ENCODE data around the gene TMTC1.

The TMTC1 gene

GRCh38 chr12:29732593-29732992 lies 51.1 kb downstream of the TMTC1 start:
- H3K4me2 ChIP-seq, result no peak overlapping the region
- no peaks in the 10 kb centered on the region for H3K36me3 ChIP-seq
- no peak for TF ChIP-seq Cebpa-rat (IDR thresholded peaks at IDR 0.05)
- H3K27me3 ChIP-seq, result no peaks in the 10 kb centered on the region
- no peaks in the 10 kb centered on the region for H4K20me1 ChIP-seq
- peaks cover 5% of the 10 kb centered on the region; the same call in 1 of the 2 replicates for H3K4me1 ChIP-seq
- H3K4me3 ChIP-seq, result no peak overlapping the region
- H3K27ac ChIP-seq, result no peak overlapping the region
- no peaks in the 10 kb centered on the region for H3K9me3 ChIP-seq
- no peak overlapping the region for H3K9ac ChIP-seq

DNA sequence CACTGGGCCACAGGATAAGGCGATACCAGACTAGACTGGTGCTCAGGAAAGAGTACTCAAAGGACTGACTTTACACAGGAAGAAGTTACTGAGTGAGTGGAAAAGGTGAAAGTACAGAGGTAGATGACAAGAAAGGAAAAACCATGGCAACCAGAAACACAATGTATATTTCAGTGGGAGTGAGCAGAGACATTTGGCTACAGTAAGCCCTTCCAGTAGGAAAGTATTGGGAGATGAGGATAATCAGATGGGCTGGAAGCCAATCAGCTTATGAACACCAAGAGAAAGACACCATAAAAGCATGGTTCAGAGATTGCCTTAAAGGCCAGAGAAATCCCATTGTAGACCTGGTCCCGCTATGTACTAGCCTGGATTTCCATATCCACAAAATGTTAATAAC lies 51.6 kb downstream of the TMTC1 start:
- Histone ChIP-seq H3K4me3 (no peak overlapping the region), H3K4me2 (no peak overlapping the region), H3K9me3 (no peaks in the 10 kb centered on the region), H3K9ac (no peak overlapping the region), H3K36me3 (no peaks in the 10 kb centered on the region), H4K20me1 (no peaks in the 10 kb centered on the region), H3K4me1 (peaks cover 5% of the 10 kb centered on the region; the same call in 1 of the 2 replicates), H3K27me3 (no peaks in the 10 kb centered on the region), H3K27ac (no peak overlapping the region)
- TF ChIP-seq Cebpa-rat (IDR thresholded peaks at IDR 0.05), result no peak

DNA sequence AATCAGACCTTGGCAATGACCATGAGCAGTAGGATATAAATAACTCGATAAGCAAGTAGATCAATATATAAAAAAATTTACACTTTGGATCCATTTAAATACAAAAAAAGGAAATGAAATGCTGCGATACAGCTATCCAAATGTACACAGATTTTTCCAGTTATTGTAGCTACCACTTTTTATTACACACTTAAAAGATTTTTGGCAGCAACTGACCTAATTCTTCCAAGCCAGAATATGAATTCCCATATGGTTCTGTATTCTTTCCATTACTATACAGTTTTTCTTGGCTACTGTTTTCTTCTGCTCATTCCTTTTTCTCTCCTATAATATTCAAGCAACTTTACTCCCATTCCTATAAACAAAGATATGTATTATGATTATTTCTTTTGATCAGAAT lies 52.2 kb downstream of the TMTC1 start:
- H3K27me3 ChIP-seq, result no peaks in the 10 kb centered on the region
- no peaks in the 10 kb centered on the region for H4K20me1 ChIP-seq
- H3K9ac ChIP-seq, result no peak overlapping the region
- H3K4me2 ChIP-seq, result no peak overlapping the region
- H3K4me1 ChIP-seq, result peaks cover 8% of the 10 kb centered on the region; the same call in 1 of the 2 replicates
- H3K27ac ChIP-seq, result no peak overlapping the region
- no peaks in the 10 kb centered on the region for H3K9me3 ChIP-seq
- no peak overlapping the region for H3K4me3 ChIP-seq
- TF ChIP-seq Cebpa-rat (IDR thresholded peaks at IDR 0.05), result no peak
- no peaks in the 10 kb centered on the region for H3K36me3 ChIP-seq

- Histone ChIP-seq H3K36me3 (no peaks in the 10 kb centered on the region), H3K4me1 (peaks cover 19% of the 10 kb centered on the region), H4K20me1 (no peaks in the 10 kb centered on the region), H3K9ac (no peak overlapping the region), H3K4me3 (no peak overlapping the region), H3K27ac (no peak overlapping the region), H3K4me2 (no peak overlapping the region), H3K9me3 (no peaks in the 10 kb centered on the region), H3K27me3 (no peaks in the 10 kb centered on the region)
- TF ChIP-seq Cebpa-rat (IDR thresholded peaks at IDR 0.05), result no peak
Observed at GRCh38 chr12:29730481-29730880, 53.3 kb downstream of the TMTC1 start.

DNA sequence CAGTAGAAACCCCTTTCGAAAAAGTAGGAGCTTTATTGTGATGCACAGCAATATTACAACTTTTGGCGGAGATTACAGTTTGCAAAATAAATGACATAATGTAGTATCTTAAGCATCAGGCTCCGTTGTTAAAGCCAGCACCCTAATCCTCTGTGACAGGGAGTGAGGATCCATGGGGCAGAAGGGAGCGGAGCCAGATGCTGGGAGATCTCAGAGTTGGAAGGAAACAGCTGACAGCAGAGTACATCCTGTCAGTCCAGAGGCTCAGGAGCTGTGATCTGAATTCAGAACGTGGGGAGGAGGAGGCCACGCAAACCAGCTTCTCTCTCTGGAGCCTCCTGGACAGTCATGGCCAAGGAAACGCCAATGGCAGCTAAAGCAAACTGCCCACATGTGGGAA lies 55.7 kb downstream of the TMTC1 start:
- H3K4me1 ChIP-seq, result peaks cover 24% of the 10 kb centered on the region
- H3K9ac ChIP-seq, result no peak overlapping the region
- H3K4me3 ChIP-seq, result no peak overlapping the region
- H3K36me3 ChIP-seq, result no peaks in the 10 kb centered on the region
- no peaks in the 10 kb centered on the region for H3K27me3 ChIP-seq
- no peak overlapping the region for H3K27ac ChIP-seq
- no peak for TF ChIP-seq Cebpa-rat (IDR thresholded peaks at IDR 0.05)
- H3K9me3 ChIP-seq, result no peaks in the 10 kb centered on the region
- H3K4me2 ChIP-seq, result no peak overlapping the region
- no peaks in the 10 kb centered on the region for H4K20me1 ChIP-seq

- Histone ChIP-seq H3K4me3 (no peak overlapping the region), H3K27me3 (no peaks in the 10 kb centered on the region), H3K4me1 (peaks cover 24% of the 10 kb centered on the region), H3K4me2 (peak overlapping the region; percentile 73; the same call in 1 of the 2 replicates), H3K9me3 (no peaks in the 10 kb centered on the region), H3K9ac (no peak overlapping the region), H3K36me3 (no peaks in the 10 kb centered on the region), H3K27ac (no peak overlapping the region), H4K20me1 (no peaks in the 10 kb centered on the region)
- TF ChIP-seq Cebpa-rat (IDR thresholded peaks at IDR 0.05), result no peak
Observed at GRCh38 chr12:29726741-29727348, 56.9 kb downstream of the TMTC1 start.

DNA sequence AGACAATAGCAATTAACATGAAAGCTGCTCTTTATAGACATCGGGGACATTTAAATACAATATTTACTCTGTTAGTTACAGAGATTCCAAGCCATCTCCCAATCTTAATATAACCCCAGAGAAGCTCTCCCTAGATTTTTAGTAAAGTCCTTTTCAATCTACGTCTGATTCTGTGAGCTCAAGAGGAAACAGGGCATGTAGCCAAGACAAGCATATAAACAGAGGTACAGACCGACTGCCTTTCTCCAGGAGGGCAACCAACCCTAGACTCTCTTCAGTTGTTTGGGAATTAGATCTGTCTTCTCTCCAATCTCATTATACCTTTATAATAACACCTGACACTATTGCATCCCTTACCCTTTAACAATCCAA lies 57.4 kb downstream of the TMTC1 start:
- H3K27ac ChIP-seq, result no peak overlapping the region; the same call in 1 of the 2 replicates
- no peak overlapping the region for H3K9ac ChIP-seq
- peak overlapping the region; percentile 73 for H3K4me2 ChIP-seq
- no peaks in the 10 kb centered on the region for H3K27me3 ChIP-seq
- TF ChIP-seq Cebpa-rat (IDR thresholded peaks at IDR 0.05), result no peak
- H3K4me3 ChIP-seq, result no peak overlapping the region
- no peaks in the 10 kb centered on the region for H3K9me3 ChIP-seq
- no peaks in the 10 kb centered on the region for H4K20me1 ChIP-seq
- peaks cover 24% of the 10 kb centered on the region for H3K4me1 ChIP-seq
- H3K36me3 ChIP-seq, result no peaks in the 10 kb centered on the region

- H3K4me2 ChIP-seq, result peak overlapping the region; percentile 73
- no peaks in the 10 kb centered on the region for H3K36me3 ChIP-seq
- no peak overlapping the region for H3K4me3 ChIP-seq
- H3K27me3 ChIP-seq, result no peaks in the 10 kb centered on the region
- H3K9me3 ChIP-seq, result no peaks in the 10 kb centered on the region
- no peaks in the 10 kb centered on the region for H4K20me1 ChIP-seq
- no peak overlapping the region for H3K27ac ChIP-seq
- H3K9ac ChIP-seq, result no peak overlapping the region; the same call in 1 of the 2 replicates
- no peak for TF ChIP-seq Cebpa-rat (IDR thresholded peaks at IDR 0.05)
- peaks cover 24% of the 10 kb centered on the region for H3K4me1 ChIP-seq
Observed at GRCh38 chr12:29725587-29726320, 58.0 kb downstream of the TMTC1 start.

DNA sequence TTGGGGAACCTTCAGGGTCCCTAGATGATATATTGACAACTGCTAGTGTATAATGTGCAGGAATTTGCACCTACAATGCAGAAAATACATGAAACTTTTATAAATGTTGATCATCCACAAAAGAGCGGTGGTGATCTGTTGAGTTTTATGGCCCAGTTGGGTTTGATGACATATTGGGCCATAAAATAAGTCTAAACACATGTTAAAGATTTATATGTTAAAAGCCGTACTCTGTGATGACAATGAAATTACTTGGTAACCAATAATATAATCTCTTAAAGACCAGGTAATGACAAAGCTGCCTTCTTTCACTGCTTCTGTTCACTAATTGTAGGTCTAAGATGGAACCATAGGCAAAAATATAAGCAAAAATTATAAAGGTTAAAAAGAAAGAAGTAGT lies 61.6 kb downstream of the TMTC1 start:
- H3K9ac ChIP-seq, result no peak overlapping the region
- H3K4me1 ChIP-seq, result peaks cover 26% of the 10 kb centered on the region
- H3K4me3 ChIP-seq, result no peak overlapping the region
- no peaks in the 10 kb centered on the region for H4K20me1 ChIP-seq
- no peak overlapping the region for H3K27ac ChIP-seq
- H3K27me3 ChIP-seq, result no peaks in the 10 kb centered on the region
- TF ChIP-seq Cebpa-rat (IDR thresholded peaks at IDR 0.05), result no peak
- H3K9me3 ChIP-seq, result no peaks in the 10 kb centered on the region
- no peaks in the 10 kb centered on the region for H3K36me3 ChIP-seq
- no peak overlapping the region for H3K4me2 ChIP-seq

GRCh38 chr12:29719381-29719780 lies 64.4 kb downstream of the TMTC1 start:
- H3K4me2 ChIP-seq, result no peak overlapping the region
- no peaks in the 10 kb centered on the region for H3K27me3 ChIP-seq
- no peak overlapping the region for H3K27ac ChIP-seq
- H4K20me1 ChIP-seq, result no peaks in the 10 kb centered on the region
- peaks cover 6% of the 10 kb centered on the region; the same call in 1 of the 2 replicates for H3K4me1 ChIP-seq
- H3K36me3 ChIP-seq, result no peaks in the 10 kb centered on the region
- H3K9me3 ChIP-seq, result no peaks in the 10 kb centered on the region
- H3K9ac ChIP-seq, result no peak overlapping the region
- no peak overlapping the region for H3K4me3 ChIP-seq
- no peak for TF ChIP-seq Cebpa-rat (IDR thresholded peaks at IDR 0.05)
